NCI-H446 (cell line): Measurements from ENCODE around the gene FAM216B.

Experiments
- DNase-seq, 2 experiments: peaks; one replicate each; lab custom pipeline; 2025; lab: John Stamatoyannopoulos, UW

Gene FAM216B

DNA sequence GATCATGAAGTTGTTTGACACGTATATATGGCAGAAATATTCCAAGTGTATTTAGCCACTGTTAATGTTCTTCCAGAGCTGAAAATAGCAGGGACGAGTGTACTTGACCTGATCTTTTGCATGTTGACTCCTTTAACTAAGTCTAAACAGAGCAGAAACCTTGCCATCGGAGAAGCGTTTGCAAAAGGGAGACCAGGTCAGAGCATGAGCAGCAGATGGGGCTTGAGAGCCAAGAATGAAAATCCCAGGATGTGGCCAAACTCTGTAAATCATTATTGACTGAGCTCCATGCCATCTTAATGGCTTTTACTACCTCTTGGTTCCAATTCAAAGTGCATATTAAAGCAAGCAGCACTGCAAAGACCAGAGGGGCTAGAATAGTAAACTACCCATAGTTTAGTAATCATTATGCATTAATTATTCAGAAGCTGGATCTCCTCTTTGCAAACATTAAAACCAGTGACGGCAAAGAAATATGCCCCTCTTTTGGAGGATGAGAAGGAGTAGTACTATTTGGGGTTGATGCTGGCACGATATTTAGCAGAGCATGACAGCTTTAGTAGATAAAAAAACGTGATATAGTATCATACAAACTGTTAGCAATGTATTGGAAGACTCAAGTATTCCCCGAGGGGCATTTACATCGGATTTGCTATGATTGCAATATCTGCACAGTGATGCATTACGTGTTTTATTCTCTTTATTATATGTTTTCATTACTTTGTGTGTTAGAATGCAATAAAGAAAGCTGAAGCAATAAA lies 55.7 kb downstream of the FAM216B start:
- peak; percentile 61 to 84 for DNase-seq
